SK-N-MC (cell line): ENCODE measurements around the gene HTR3E.
A peak's percentile ranks its signal among the peaks of the same experiment; 100 is the strongest.
"Not testable (repeated sequence)": the region's sequence is repeated elsewhere in the genome, so short reads cannot be mapped to it uniquely, and the experiment has no call there.

Source experiments
- DNase-seq: peaks from one replicate; pipeline ENCODE4 v3.0.0-alpha.2; 2011; ENCODE audit warnings: low read depth, low spot score
- H3K27ac ChIP-seq: fragments of 200-600 bp; sonication (generic); 2 replicates; pipeline ENCODE4 v1.5.1; 2016; ENCODE audit warnings: mixed run types
- H3K36me3 ChIP-seq: fragments of 200-600 bp; sonication (generic); 2 replicates; pipeline ENCODE4 v1.6.1; 2017; ENCODE audit warnings: antibody characterized with exemption, low read length, mixed read lengths; ENCODE audit not compliant: insufficient read depth
- H3K4me3 ChIP-seq: fragments of 200-600 bp; sonication (generic); 2 replicates; pipeline ENCODE4 v1.5.1; 2016
- H3K9ac ChIP-seq: fragments of 200-600 bp; sonication (generic); 2 replicates; pipeline ENCODE4 v1.8.0; 2017; ENCODE audit warnings: mixed run types, mixed read lengths; ENCODE audit not compliant: insufficient read length
- H3K9me3 ChIP-seq: fragments of 200-600 bp; sonication (generic); 2 replicates; pipeline ENCODE4 v1.6.1; 2017; ENCODE audit warnings: low read depth, mild to moderate bottlenecking, antibody characterized with exemption, low read length, moderate library complexity, mixed read lengths
- EZH2 ChIP-seq: fragments of 200-600 bp; sonication (generic); IDR thresholded peaks from one replicate; pipeline ENCODE4 v1.6.1; 2017; ENCODE audit warnings: antibody characterized with exemption
- FOXP2 ChIP-seq: optimal IDR thresholded peaks from 2 replicates; pipeline ENCODE3; 2011; ENCODE audit warnings: mild to moderate bottlenecking, moderate library complexity; ENCODE audit not compliant: insufficient read depth; ENCODE audit errors: extremely low read length, control extremely low read depth
- POLR2AphosphoS5 ChIP-seq: IDR thresholded peaks from 2 replicates; pipeline ENCODE4 v1.6.1; 2012; ENCODE audit warnings: mild to moderate bottlenecking, low read depth, low read length, borderline replicate concordance

The HTR3E gene

GRCh38 chr3:184145111-184145524, 48.3 kb downstream of the HTR3E start:
- Histone ChIP-seq H3K27ac (peak overlapping the region; percentile 2; the same call in 1 of the 2 replicates), H3K9ac (no peak overlapping the region), H3K36me3 (peaks cover 60% of the 10 kb centered on the region)

GRCh38 chr3:184145751-184146270, 48.9 kb downstream of the HTR3E start:
- no peak overlapping the region for H3K9ac ChIP-seq
- no peak for DNase-seq
- no peak overlapping the region for H3K4me3 ChIP-seq
- H3K9me3 ChIP-seq, result no peaks in the 10 kb centered on the region
- no peak overlapping the region for H3K27ac ChIP-seq
- TF ChIP-seq POLR2AphosphoS5 (no peak), EZH2 (no peak), FOXP2 (no peak)
- H3K36me3 ChIP-seq, result peaks cover 53% of the 10 kb centered on the region

More at GRCh38 chr3:184145111-184145524, 48.3 kb downstream of the HTR3E start:
- H3K9me3 ChIP-seq, result no peaks in the 10 kb centered on the region
- TF ChIP-seq EZH2 (no peak), POLR2AphosphoS5 (no peak), FOXP2 (no peak)
- H3K4me3 ChIP-seq, result no peak overlapping the region
- no peak for DNase-seq

GRCh38 chr3:184148076-184148475, 51.2 kb downstream of the HTR3E start:
- Histone ChIP-seq H3K27ac (no peak overlapping the region), H3K9ac (no peak overlapping the region), H3K36me3 (peaks cover 30% of the 10 kb centered on the region), H3K9me3 (no peaks in the 10 kb centered on the region), H3K4me3 (no peak overlapping the region)
- no peak for DNase-seq
- no peak for TF ChIP-seq FOXP2
- TF ChIP-seq EZH2, result no peak
- TF ChIP-seq POLR2AphosphoS5, result no peak

- peaks cover 20% of the 10 kb centered on the region for H3K36me3 ChIP-seq
- 0 out of 2 replicates have a peak overlapping the region, but pooled peaks have one; percentile 9 for H3K27ac ChIP-seq
- H3K9ac ChIP-seq, result no peak overlapping the region
- no peak for DNase-seq
- TF ChIP-seq POLR2AphosphoS5, result no peak
- TF ChIP-seq EZH2, result no peak
- TF ChIP-seq FOXP2, result no peak
- no peaks in the 10 kb centered on the region for H3K9me3 ChIP-seq
- H3K4me3 ChIP-seq, result no peak overlapping the region
Observed at GRCh38 chr3:184149123-184149522, 52.3 kb downstream of the HTR3E start.

- H3K9me3 ChIP-seq, DNase-seq, H3K27ac ChIP-seq: not testable (repeated sequence)
Observed at GRCh38 chr3:184149770-184150169, 52.9 kb downstream of the HTR3E start.

GRCh38 chr3:184154885-184155643, 58.2 kb downstream of the HTR3E start, which contains the start of gene DVL3:
TSS of gene DVL3 (plus strand) at chr3:184155377. CDS start at chr3:184155636, 259 bp downstream.
- Histone ChIP-seq H3K4me3 (peak within 1 kb of the TSS; percentile 100), H3K9me3 (no peaks in the 10 kb centered on the region), H3K27ac (peak within 1 kb of the TSS; percentile 67), H3K9ac (peak within 1 kb of the TSS; percentile 95), H3K36me3 (0 out of 2 replicates have a peak, but pooled peaks cover 3% of the 10 kb centered on the region)
- TF ChIP-seq POLR2AphosphoS5, result peak; percentile 49; the same call in 1 of the 2 replicates
- TF ChIP-seq FOXP2, result no peak
- TF ChIP-seq EZH2, result no peak
- no peak for DNase-seq

More at GRCh38 chr3:184149770-184150169, 52.9 kb downstream of the HTR3E start:
- peaks cover 14% of the 10 kb centered on the region for H3K36me3 ChIP-seq
- not testable (repeated sequence) for H3K4me3 ChIP-seq, H3K9ac ChIP-seq

- no peaks in the 10 kb centered on the region for H3K9me3 ChIP-seq
- peak overlapping the region; percentile 100 for H3K4me3 ChIP-seq
- no peak for TF ChIP-seq EZH2
- TF ChIP-seq POLR2AphosphoS5, result no peak; the same call in 1 of the 2 replicates
- TF ChIP-seq FOXP2, result no peak
- H3K36me3 ChIP-seq, result 0 out of 2 replicates have a peak, but pooled peaks cover 3% of the 10 kb centered on the region
- DNase-seq, result no peak
- H3K9ac ChIP-seq, result peak overlapping the region; percentile 95
- peak overlapping the region; percentile 67 for H3K27ac ChIP-seq
Observed at GRCh38 chr3:184155644-184156521, 59.0 kb downstream of the HTR3E start.

GRCh38 chr3:184156522-184156955, 59.7 kb downstream of the HTR3E start:
- Histone ChIP-seq H3K9ac (peak overlapping the region; percentile 95), H3K36me3 (peaks cover 3% of the 10 kb centered on the region; the same call in 1 of the 2 replicates), H3K4me3 (peak overlapping the region; percentile 100), H3K27ac (peak overlapping the region; percentile 60), H3K9me3 (no peaks in the 10 kb centered on the region)
- DNase-seq, result no peak
- TF ChIP-seq FOXP2 (peak; percentile 24), EZH2 (no peak), POLR2AphosphoS5 (no peak)
